Measurements from ENCODE around the gene MYH7B.

The MYH7B gene

GRCh38 chr20:34977365-34978091 is 21.9 kb downstream of the MYH7B start:
- no peak for DNase-seq

- no peak for DNase-seq
Observed at GRCh38 chr20:34978092-34978744, 22.6 kb downstream of the MYH7B start.

- no peak for DNase-seq
Observed at GRCh38 chr20:34979366-34980153, 23.9 kb downstream of the MYH7B start.

GRCh38 chr20:34980543-34981233 is 25.0 kb downstream of the MYH7B start:
- DNase-seq, result no peak

- no peak for DNase-seq
Observed at GRCh38 chr20:34982270-34983088, 26.8 kb downstream of the MYH7B start.

- no peak for DNase-seq
Observed at GRCh38 chr20:34983089-34983820, 27.6 kb downstream of the MYH7B start.

- no peak for DNase-seq
Observed at GRCh38 chr20:34983995-34984735, 28.5 kb downstream of the MYH7B start.

GRCh38 chr20:34984756-34985261 is 29.1 kb downstream of the MYH7B start:
- no peak for DNase-seq

GRCh38 chr20:34985461-34986310 is 30.0 kb downstream of the MYH7B start:
- DNase-seq, result no peak

GRCh38 chr20:34986311-34987287 is 30.9 kb downstream of the MYH7B start:
- no peak for DNase-seq

GRCh38 chr20:34987288-34988190 is 31.9 kb downstream of the MYH7B start:
- no peak for DNase-seq

- DNase-seq, result no peak
Observed at GRCh38 chr20:34988191-34988540, 32.5 kb downstream of the MYH7B start.

GRCh38 chr20:34989118-34989517 is 33.5 kb downstream of the MYH7B start:
- DNase-seq, result no peak

- DNase-seq, result no peak
Observed at GRCh38 chr20:34989670-34990069, 34.0 kb downstream of the MYH7B start.

GRCh38 chr20:34990231-34990630 is 34.6 kb downstream of the MYH7B start:
- DNase-seq, result no peak

GRCh38 chr20:34990661-34991214 is 35.1 kb downstream of the MYH7B start:
- no peak for DNase-seq
